ENCODE measurements around the gene PLCL1.

PLCL1 gene

DNA sequence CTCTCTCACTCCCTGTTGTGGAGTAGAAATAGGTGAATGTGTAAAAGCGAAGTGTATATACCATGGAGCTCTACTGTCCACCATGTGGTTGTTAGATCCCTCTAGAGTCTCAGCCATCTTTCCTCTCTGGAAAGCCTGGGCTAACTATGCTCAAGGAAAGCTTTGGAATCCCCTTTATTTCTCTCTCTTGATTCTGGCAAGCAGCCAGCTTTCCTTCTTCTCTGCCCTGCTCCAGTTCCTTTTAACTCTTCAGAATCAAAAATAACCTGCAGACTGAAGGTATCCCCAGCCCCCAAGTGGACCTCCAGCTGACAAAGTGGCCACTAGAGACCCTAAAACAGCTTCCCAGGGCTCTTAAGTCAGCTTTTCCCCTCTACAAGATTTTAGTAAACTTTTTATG lies 381.9 kb downstream of the PLCL1 start:
- no peak for ATAC-seq
- TF ChIP-seq ISL1 (CRISPR knock-in tag; IDR thresholded peaks at IDR 0.05) (no peak), TCF4 (CRISPR knock-in tag; IDR thresholded peaks at IDR 0.05; ENCODE audit: borderline replicate concordance) (no peak), ARNTL (CRISPR knock-in tag; IDR thresholded peaks at IDR 0.05; ENCODE audit: borderline replicate concordance, low read depth) (no peak), ZFP30 (CRISPR knock-in tag; IDR thresholded peaks at IDR 0.05) (no peak), PPARA (CRISPR knock-in tag; IDR thresholded peaks at IDR 0.05; ENCODE audit: borderline replicate concordance) (no peak), RARB (CRISPR knock-in tag; IDR thresholded peaks at IDR 0.05) (no peak), CREB5 (CRISPR knock-in tag; IDR thresholded peaks at IDR 0.05; ENCODE audit: low read depth) (no peak), BACH2 (CRISPR knock-in tag; IDR thresholded peaks at IDR 0.05; ENCODE audit: borderline replicate concordance) (no peak), ZNF70 (CRISPR knock-in tag; IDR thresholded peaks at IDR 0.05) (no peak), GLIS3 (CRISPR knock-in tag; IDR thresholded peaks at IDR 0.05) (no peak), ZNF565 (CRISPR knock-in tag; conservative IDR thresholded peaks at IDR 0.05; ENCODE audit: low read depth) (no peak), PATZ1 (CRISPR knock-in tag; IDR thresholded peaks at IDR 0.05; ENCODE audit: borderline replicate concordance) (no peak), ZC3H10 (CRISPR knock-in tag; IDR thresholded peaks at IDR 0.05) (no peak), CSDC2 (CRISPR knock-in tag; IDR thresholded peaks at IDR 0.05) (no peak), ESRRG (CRISPR knock-in tag; IDR thresholded peaks at IDR 0.05) (no peak), SNAI2 (CRISPR knock-in tag; IDR thresholded peaks at IDR 0.05) (no peak), ZNF8 (CRISPR knock-in tag; IDR thresholded peaks at IDR 0.05) (no peak), ZFP3 (CRISPR knock-in tag; IDR thresholded peaks at IDR 0.05) (no peak), TOX (CRISPR knock-in tag; IDR thresholded peaks at IDR 0.05; ENCODE audit: borderline replicate concordance) (no peak)
- TF ChIP-seq, protein P1, sequence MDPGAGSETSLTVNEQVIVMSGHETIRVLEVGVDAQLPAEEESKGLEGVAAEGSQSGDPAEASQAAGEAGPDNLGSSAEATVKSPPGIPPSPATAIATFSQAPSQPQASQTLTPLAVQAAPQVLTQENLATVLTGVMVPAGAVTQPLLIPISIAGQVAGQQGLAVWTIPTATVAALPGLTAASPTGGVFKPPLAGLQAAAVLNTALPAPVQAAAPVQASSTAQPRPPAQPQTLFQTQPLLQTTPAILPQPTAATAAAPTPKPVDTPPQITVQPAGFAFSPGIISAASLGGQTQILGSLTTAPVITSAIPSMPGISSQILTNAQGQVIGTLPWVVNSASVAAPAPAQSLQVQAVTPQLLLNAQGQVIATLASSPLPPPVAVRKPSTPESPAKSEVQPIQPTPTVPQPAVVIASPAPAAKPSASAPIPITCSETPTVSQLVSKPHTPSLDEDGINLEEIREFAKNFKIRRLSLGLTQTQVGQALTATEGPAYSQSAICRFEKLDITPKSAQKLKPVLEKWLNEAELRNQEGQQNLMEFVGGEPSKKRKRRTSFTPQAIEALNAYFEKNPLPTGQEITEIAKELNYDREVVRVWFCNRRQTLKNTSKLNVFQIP (CRISPR knock-in tag; IDR thresholded peaks at IDR 0.05; ENCODE audit: borderline replicate concordance, low read depth) = no peak

- ATAC-seq = no peak
- TF ChIP-seq, protein P1 (CRISPR knock-in tag; IDR thresholded peaks at IDR 0.05; ENCODE audit: borderline replicate concordance, low read depth) = no peak
- TF ChIP-seq RARB (CRISPR knock-in tag; IDR thresholded peaks at IDR 0.05) (no peak), ZC3H10 (CRISPR knock-in tag; IDR thresholded peaks at IDR 0.05) (no peak), ZNF565 (CRISPR knock-in tag; conservative IDR thresholded peaks at IDR 0.05; ENCODE audit: low read depth) (no peak), PATZ1 (CRISPR knock-in tag; IDR thresholded peaks at IDR 0.05; ENCODE audit: borderline replicate concordance) (no peak), ARNTL (CRISPR knock-in tag; IDR thresholded peaks at IDR 0.05; ENCODE audit: borderline replicate concordance, low read depth) (no peak), ESRRG (CRISPR knock-in tag; IDR thresholded peaks at IDR 0.05) (no peak), ZNF70 (CRISPR knock-in tag; IDR thresholded peaks at IDR 0.05) (no peak)
These were observed 383.4 kb downstream of the PLCL1 start for GRCh38 chr2:198187841-198188240.

GRCh38 chr2:198188982-198189381 lies 384.6 kb downstream of the PLCL1 start:
- TF ChIP-seq ZNF565 (CRISPR knock-in tag; conservative IDR thresholded peaks at IDR 0.05; ENCODE audit: low read depth) = no peak
- no peak for TF ChIP-seq PPARA (CRISPR knock-in tag; IDR thresholded peaks at IDR 0.05; ENCODE audit: borderline replicate concordance)
- no peak for TF ChIP-seq TCF4 (CRISPR knock-in tag; IDR thresholded peaks at IDR 0.05; ENCODE audit: borderline replicate concordance)
- TF ChIP-seq TSHZ2 (CRISPR knock-in tag; IDR thresholded peaks at IDR 0.05) = no peak
- TF ChIP-seq GLIS3 (CRISPR knock-in tag; IDR thresholded peaks at IDR 0.05) = no peak
- no peak for TF ChIP-seq CSDC2 (CRISPR knock-in tag; IDR thresholded peaks at IDR 0.05)
- TF ChIP-seq, protein P2, sequence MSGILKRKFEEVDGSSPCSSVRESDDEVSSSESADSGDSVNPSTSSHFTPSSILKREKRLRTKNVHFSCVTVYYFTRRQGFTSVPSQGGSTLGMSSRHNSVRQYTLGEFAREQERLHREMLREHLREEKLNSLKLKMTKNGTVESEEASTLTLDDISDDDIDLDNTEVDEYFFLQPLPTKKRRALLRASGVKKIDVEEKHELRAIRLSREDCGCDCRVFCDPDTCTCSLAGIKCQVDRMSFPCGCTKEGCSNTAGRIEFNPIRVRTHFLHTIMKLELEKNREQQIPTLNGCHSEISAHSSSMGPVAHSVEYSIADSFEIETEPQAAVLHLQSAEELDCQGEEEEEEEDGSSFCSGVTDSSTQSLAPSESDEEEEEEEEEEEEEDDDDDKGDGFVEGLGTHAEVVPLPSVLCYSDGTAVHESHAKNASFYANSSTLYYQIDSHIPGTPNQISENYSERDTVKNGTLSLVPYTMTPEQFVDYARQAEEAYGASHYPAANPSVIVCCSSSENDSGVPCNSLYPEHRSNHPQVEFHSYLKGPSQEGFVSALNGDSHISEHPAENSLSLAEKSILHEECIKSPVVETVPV (CRISPR knock-in tag; IDR thresholded peaks at IDR 0.05) = no peak
- no peak for TF ChIP-seq TOX (CRISPR knock-in tag; IDR thresholded peaks at IDR 0.05; ENCODE audit: borderline replicate concordance)
- no peak for TF ChIP-seq BACH2 (CRISPR knock-in tag; IDR thresholded peaks at IDR 0.05; ENCODE audit: borderline replicate concordance)
- ATAC-seq = no peak

Measured in SK-N-SH treated with all-trans-retinoic acid at 6 μM for 48 hours (cell line).